Colonic mucosa (tissue), 4 donors: ENCODE measurements around the gene CRADD. TPM values are rescaled to one million over a fixed set of nuclear protein-coding genes. Genes with fewer than 3 reads are reported as not detected.
"Not testable (repeated sequence)": the region's sequence is repeated elsewhere in the genome, so short reads cannot be mapped to it uniquely, and the experiment has no call there.

Experiments used
- DNase-seq: peaks from one replicate; pipeline ENCODE4 v3.0.0-alpha.2; 2020
- H3K27ac ChIP-seq: fragments of 200-600 bp; one replicate; pipeline ENCODE4 v1.8.0; 2021
- H3K27me3 ChIP-seq: fragments of 200-600 bp; one replicate; pipeline ENCODE4 v1.8.0; 2021
- H3K36me3 ChIP-seq: fragments of 200-600 bp; one replicate; pipeline ENCODE4 v1.8.0; 2021
- H3K4me1 ChIP-seq: fragments of 200-600 bp; one replicate; pipeline ENCODE4 v1.8.0; 2021; ENCODE audit warnings: mild to moderate bottlenecking
- H3K4me3 ChIP-seq: fragments of 200-600 bp; one replicate; pipeline ENCODE4 v1.8.0; 2021
- H3K9ac ChIP-seq, 2 donors: one replicate each; pipeline ENCODE4 v1.7.0; 2013; ENCODE audit warnings: control low read depth in 2 of 2, low read depth in 2 of 2, low read length in 2 of 2
- H3K9me3 ChIP-seq: fragments of 200-600 bp; one replicate; pipeline ENCODE4 v1.8.0; 2021
- intact Hi-C: fragments of 100-400 bp; cut with DNase I; formaldehyde crosslinking; loops from one replicate; pipeline ENCODE4 v1.14.1; 2022
- total RNA-seq, 2 donors: library from RNA; stranded (reverse); fragmentation: NEBNext Ultra II Directional in 1 of 2; extraction: Animal tissue kit (Norgen Biotek cat#: 25700) in 1 of 2; gene quantifications; one replicate each; pipeline ENCODE4 v1.2.1, GENCODE V29; 2021
- TF ChIP-seq, protein P1 (sequence below): fragments of 200-600 bp; IDR thresholded peaks from one replicate; pipeline ENCODE4 v1.8.0; 2022; ENCODE audit warnings: antibody characterized with exemption, mild to moderate bottlenecking
- donor health status: healthy.
- donor health status: DM: no; HTN: no; CAD: no.
- donor health status: DM: no; HTN: no; CAD: no.

Gene CRADD
- total RNA-seq, 2 donors from 2014 or later: 18.2 to 23.9 TPM

DNA sequence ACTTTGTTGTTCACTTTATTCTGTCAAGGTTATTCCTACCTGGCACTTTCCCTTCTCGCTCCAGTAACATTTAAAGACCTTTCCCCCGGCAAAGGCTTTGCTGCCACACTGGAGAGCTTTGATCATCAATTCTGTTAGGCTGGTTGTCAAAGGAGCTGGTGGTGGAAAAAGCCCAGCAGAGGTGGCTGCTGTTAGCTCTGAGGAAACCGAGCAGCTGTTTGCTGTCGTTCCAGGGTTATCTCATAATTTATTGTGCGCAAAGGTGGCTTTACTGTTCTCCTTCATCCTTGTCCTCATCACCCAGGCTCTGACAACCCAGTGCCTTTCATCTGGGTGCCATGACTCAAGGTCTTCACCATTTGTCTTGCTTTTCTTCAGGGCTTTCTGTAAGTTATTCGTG is 38.2 kb upstream of the CRADD start:
- no peaks in the 10 kb centered on the region for H3K9me3 ChIP-seq
- no peak for DNase-seq
- intact Hi-C loops: no loop called here
- H3K27ac ChIP-seq: no peak overlapping the region
- H3K4me3 ChIP-seq: no peak overlapping the region
- no peaks in the 10 kb centered on the region for H3K36me3 ChIP-seq
- H3K9ac ChIP-seq: no peak overlapping the region
- H3K4me1 ChIP-seq: no peaks in the 10 kb centered on the region
- no peaks in the 10 kb centered on the region for H3K27me3 ChIP-seq
- TF ChIP-seq, protein P1, sequence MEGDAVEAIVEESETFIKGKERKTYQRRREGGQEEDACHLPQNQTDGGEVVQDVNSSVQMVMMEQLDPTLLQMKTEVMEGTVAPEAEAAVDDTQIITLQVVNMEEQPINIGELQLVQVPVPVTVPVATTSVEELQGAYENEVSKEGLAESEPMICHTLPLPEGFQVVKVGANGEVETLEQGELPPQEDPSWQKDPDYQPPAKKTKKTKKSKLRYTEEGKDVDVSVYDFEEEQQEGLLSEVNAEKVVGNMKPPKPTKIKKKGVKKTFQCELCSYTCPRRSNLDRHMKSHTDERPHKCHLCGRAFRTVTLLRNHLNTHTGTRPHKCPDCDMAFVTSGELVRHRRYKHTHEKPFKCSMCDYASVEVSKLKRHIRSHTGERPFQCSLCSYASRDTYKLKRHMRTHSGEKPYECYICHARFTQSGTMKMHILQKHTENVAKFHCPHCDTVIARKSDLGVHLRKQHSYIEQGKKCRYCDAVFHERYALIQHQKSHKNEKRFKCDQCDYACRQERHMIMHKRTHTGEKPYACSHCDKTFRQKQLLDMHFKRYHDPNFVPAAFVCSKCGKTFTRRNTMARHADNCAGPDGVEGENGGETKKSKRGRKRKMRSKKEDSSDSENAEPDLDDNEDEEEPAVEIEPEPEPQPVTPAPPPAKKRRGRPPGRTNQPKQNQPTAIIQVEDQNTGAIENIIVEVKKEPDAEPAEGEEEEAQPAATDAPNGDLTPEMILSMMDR: no peak

DNA sequence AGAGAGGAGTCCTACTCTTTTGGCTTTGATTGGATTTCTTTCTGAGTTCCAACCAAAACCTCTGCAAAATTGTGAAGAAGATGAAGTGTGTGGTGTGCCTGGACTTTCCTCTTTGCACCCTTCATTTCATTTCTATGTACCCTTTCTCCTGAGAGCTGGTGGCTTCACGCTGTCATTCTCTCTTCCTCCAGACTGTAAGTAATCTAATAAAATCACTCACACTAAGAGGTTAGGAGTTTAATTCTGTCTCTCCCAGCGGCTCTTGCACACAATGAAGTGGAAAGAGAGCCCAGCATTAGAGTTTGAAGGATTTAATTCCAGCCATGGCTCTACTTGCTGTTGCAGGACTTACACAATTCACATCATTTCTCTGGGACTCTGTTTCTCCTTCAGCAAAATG is 37.8 kb upstream of the CRADD start:
- Histone ChIP-seq H3K9me3 (no peaks in the 10 kb centered on the region), H3K4me3 (no peak overlapping the region), H3K9ac (no peak overlapping the region), H3K27me3 (no peaks in the 10 kb centered on the region), H3K36me3 (no peaks in the 10 kb centered on the region), H3K27ac (no peak overlapping the region), H3K4me1 (no peaks in the 10 kb centered on the region)
- intact Hi-C loops: no loop called here
- no peak for DNase-seq
- TF ChIP-seq, protein P1: no peak

DNA sequence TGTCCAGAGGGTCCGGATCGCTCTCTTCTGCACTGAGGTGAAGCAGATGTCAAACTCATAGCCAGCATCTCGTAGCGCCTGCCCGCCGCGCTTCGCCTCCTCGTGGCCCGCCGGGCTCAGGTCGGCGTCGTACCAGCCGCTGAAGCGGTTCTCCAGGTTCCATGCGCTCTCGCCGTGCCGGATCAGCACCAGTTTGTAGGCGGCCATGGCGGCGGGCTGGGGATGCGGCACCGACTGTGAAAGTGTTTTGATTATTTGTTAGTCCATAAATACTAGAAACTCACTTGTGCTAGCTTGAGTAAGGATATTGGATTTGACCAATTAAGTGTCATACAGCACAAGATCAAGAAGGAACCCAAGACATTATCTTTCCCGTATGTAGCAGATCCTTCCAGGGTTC is 35.8 kb upstream of the CRADD start:
- intact Hi-C loops, H3K36me3 ChIP-seq, H3K9me3 ChIP-seq: not testable (repeated sequence)

DNA sequence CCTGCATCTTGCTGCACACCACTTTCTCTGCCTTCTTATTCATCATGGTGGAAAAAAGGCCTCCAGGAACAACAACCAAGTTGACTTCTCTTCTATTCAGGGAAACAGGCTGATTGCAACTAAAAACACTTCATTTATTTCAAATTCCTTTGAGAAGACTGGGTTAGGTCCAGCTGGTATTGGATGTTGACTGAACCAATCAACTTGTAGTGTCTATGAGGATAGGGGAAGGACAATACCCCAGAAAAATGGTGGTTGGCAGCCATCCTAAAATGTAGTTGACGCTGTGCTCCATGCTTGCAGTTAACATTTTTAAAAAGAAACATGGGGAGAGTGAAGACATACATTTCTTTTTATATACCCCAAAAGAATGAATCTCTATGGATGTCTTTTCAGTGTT is 34.4 kb upstream of the CRADD start:
- Histone ChIP-seq H3K9me3 (no peaks in the 10 kb centered on the region), H3K27me3 (no peaks in the 10 kb centered on the region), H3K9ac (no peak overlapping the region), H3K4me3 (no peak overlapping the region), H3K36me3 (no peaks in the 10 kb centered on the region), H3K4me1 (no peaks in the 10 kb centered on the region), H3K27ac (no peak overlapping the region)
- DNase-seq: no peak
- intact Hi-C loops: no loop called here
- TF ChIP-seq, protein P1: no peak

More for the DNA sequence above, 35.8 kb upstream of the CRADD start:
- not testable (repeated sequence) for H3K27ac ChIP-seq, H3K4me3 ChIP-seq, H3K4me1 ChIP-seq, H3K27me3 ChIP-seq, H3K9ac ChIP-seq, DNase-seq

DNA sequence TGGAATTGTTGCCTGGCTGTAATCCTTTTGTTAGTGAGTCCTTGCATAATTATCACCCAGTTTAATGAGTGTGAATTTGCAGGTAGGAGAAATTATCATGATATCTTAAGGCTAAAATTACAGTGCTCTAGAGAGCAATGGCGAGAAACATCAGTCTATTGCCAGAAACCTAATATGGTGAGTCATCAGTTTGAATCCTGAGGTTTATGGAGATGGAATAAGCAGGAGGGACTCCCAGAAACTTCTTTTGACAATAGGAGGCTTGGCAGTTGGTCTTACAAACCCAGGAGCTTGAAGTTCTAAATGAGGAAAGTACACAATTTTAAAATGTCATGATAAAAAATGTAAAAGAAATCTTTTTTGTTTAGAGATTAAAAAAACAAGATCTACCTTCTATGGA is 31.5 kb upstream of the CRADD start:
- Histone ChIP-seq H3K4me1 (no peaks in the 10 kb centered on the region), H3K36me3 (no peaks in the 10 kb centered on the region), H3K4me3 (no peak overlapping the region), H3K27ac (no peak overlapping the region), H3K9me3 (no peaks in the 10 kb centered on the region), H3K9ac (no peak overlapping the region), H3K27me3 (no peaks in the 10 kb centered on the region)
- no peak for DNase-seq
- intact Hi-C loops: no loop called here
- TF ChIP-seq, protein P1: no peak

DNA sequence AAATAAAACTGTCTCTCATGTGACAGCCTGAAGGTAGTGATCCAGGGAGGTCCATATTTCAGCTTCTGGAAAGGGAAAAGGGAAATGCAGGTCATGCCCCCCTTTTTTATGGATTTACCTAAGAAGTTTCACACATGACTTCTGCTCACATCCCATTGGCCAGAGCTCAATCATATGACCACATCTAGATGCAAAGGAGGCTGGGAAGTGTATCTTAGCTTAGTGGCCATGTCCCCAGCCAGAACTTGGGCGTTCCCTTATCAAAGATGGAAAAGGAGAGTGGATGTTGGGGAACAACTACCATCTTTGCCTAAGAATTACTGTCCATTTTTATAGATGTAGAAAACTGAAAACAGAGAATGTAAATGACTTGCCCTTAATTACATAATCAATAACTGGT is 26.5 kb upstream of the CRADD start:
- TF ChIP-seq, protein P1: no peak
- no peaks in the 10 kb centered on the region for H3K36me3 ChIP-seq
- H3K4me3 ChIP-seq: no peak overlapping the region
- intact Hi-C loops: no loop called here
- no peak overlapping the region for H3K9ac ChIP-seq
- H3K27me3 ChIP-seq: no peaks in the 10 kb centered on the region
- H3K9me3 ChIP-seq: no peaks in the 10 kb centered on the region
- no peaks in the 10 kb centered on the region for H3K4me1 ChIP-seq
- H3K27ac ChIP-seq: no peak overlapping the region
- DNase-seq: no peak
